Measurements from ENCODE around the gene FYN.

FYN gene

GRCh38 chr6:111774346-111774703 is 98.9 kb downstream of the FYN start:
- ChIA-PET POLR2A (interaction anchor here (1.5 kb wide), 1 partner anchor 9 kb away, joined by 3 read pairs; no protein-coding TSS in a partner anchor), CTCF (interaction anchor here (0.7 to 1.1 kb wide), 2 partner anchors 11 to 99 kb away, joined by 3 read pairs; partner anchors contain the start of gene FYN)
- TF ChIP-seq FOXK2 (IDR thresholded peaks at IDR 0.05): no peak
- no peak for TF ChIP-seq BHLHE40 (IDR thresholded peaks at IDR 0.05; ENCODE audit: borderline replicate concordance)
- no peak for DNase-seq (ENCODE audit: extremely low spot score)

GRCh38 chr6:111773501-111774345 is 99.5 kb downstream of the FYN start:
- TF ChIP-seq FOXM1 (IDR thresholded peaks at IDR 0.05; ENCODE audit: borderline replicate concordance): no peak
- POLR2A ChIA-PET: interaction anchor here (1.5 kb wide), 1 partner anchor 10 kb away, joined by 3 read pairs; no protein-coding TSS in a partner anchor
- CTCF ChIA-PET: interaction anchor here (0.6 to 1.1 kb wide), 3 partner anchors 10 to 261 kb away, joined by 3 read pairs; partner anchors contain the start of gene FYN
- DNase-seq (ENCODE audit: extremely low spot score): no peak

DNA sequence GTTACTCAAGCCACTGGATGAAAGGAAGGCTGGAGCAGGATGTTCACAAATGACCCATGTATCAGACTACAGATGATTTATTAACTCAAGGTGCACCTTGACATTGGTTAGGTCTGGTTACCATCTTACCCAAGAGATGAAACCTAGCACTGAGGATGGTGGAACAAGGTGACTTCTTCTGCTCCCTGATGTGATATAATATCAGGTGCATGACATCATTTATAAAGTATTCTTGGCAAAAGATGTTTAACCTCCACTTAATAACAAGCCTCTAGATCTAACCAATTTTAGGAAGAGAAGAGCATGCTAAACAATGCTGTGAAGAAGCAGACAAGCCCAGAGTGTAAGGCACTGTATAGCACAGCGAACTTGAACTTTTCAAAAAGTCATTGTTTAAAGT is 100.9 kb downstream of the FYN start:
- DNase-seq (ENCODE audit: extremely low spot score): no peak
- ChIA-PET CTCF (no interaction called here), POLR2A (no interaction called here)
- no peak for TF ChIP-seq NFRKB (IDR thresholded peaks at IDR 0.05)
- TF ChIP-seq SUZ12 (IDR thresholded peaks at IDR 0.05): no peak
- TF ChIP-seq SP1 (IDR thresholded peaks at IDR 0.05): no peak
- no peak for TF ChIP-seq BHLHE40 (IDR thresholded peaks at IDR 0.05; ENCODE audit: borderline replicate concordance)
- TF ChIP-seq ARNT (IDR thresholded peaks at IDR 0.05): no peak
- TF ChIP-seq ZNF384 (IDR thresholded peaks at IDR 0.05): no peak
- no peak for TF ChIP-seq FOXM1 (IDR thresholded peaks at IDR 0.05; ENCODE audit: borderline replicate concordance)
- no peak for TF ChIP-seq FOXK2 (IDR thresholded peaks at IDR 0.05)
- no peak for TF ChIP-seq TARDBP (IDR thresholded peaks at IDR 0.05)
- TF ChIP-seq LEF1 (IDR thresholded peaks at IDR 0.05; ENCODE audit: borderline replicate concordance): no peak
- no peak for TF ChIP-seq CTBP1 (IDR thresholded peaks at IDR 0.05; ENCODE audit: borderline replicate concordance)
- TF ChIP-seq L3MBTL2 (conservative IDR thresholded peaks at IDR 0.05): no peak
- no peak for TF ChIP-seq FOXA1 (IDR thresholded peaks at IDR 0.05)
- TF ChIP-seq, protein P1, sequence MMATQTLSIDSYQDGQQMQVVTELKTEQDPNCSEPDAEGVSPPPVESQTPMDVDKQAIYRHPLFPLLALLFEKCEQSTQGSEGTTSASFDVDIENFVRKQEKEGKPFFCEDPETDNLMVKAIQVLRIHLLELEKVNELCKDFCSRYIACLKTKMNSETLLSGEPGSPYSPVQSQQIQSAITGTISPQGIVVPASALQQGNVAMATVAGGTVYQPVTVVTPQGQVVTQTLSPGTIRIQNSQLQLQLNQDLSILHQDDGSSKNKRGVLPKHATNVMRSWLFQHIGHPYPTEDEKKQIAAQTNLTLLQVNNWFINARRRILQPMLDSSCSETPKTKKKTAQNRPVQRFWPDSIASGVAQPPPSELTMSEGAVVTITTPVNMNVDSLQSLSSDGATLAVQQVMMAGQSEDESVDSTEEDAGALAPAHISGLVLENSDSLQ (IDR thresholded peaks at IDR 0.05): no peak

- CTCF ChIA-PET: no interaction called here
- TF ChIP-seq FOXM1 (IDR thresholded peaks at IDR 0.05; ENCODE audit: borderline replicate concordance): no peak
- no peak for TF ChIP-seq ZNF384 (IDR thresholded peaks at IDR 0.05)
- no peak for TF ChIP-seq ARNT (IDR thresholded peaks at IDR 0.05)
- TF ChIP-seq TARDBP (IDR thresholded peaks at IDR 0.05): no peak
- TF ChIP-seq FOXK2 (IDR thresholded peaks at IDR 0.05): no peak
- TF ChIP-seq LEF1 (IDR thresholded peaks at IDR 0.05; ENCODE audit: borderline replicate concordance): no peak
- TF ChIP-seq SUZ12 (IDR thresholded peaks at IDR 0.05): no peak
- TF ChIP-seq HDGF (IDR thresholded peaks at IDR 0.05; ENCODE audit: borderline replicate concordance): no peak
- TF ChIP-seq L3MBTL2 (conservative IDR thresholded peaks at IDR 0.05): no peak
- no peak for TF ChIP-seq NFRKB (IDR thresholded peaks at IDR 0.05)
- no peak for DNase-seq (ENCODE audit: extremely low spot score)
- POLR2A ChIA-PET: no interaction called here
Observed at GRCh38 chr6:111771629-111772028, 101.6 kb downstream of the FYN start.

GRCh38 chr6:111771094-111771432 is 102.2 kb downstream of the FYN start:
- POLR2A ChIA-PET: no interaction called here
- CTCF ChIA-PET: no interaction called here
- no peak for DNase-seq (ENCODE audit: extremely low spot score)
- TF ChIP-seq ELF4 (IDR thresholded peaks at IDR 0.05) (no peak), FOXA1 (IDR thresholded peaks at IDR 0.05) (no peak), ARNT (IDR thresholded peaks at IDR 0.05) (no peak), HDGF (IDR thresholded peaks at IDR 0.05; ENCODE audit: borderline replicate concordance) (no peak), FOXM1 (IDR thresholded peaks at IDR 0.05; ENCODE audit: borderline replicate concordance) (no peak), TARDBP (IDR thresholded peaks at IDR 0.05) (no peak), L3MBTL2 (conservative IDR thresholded peaks at IDR 0.05) (no peak), NFRKB (IDR thresholded peaks at IDR 0.05) (no peak), CTBP1 (IDR thresholded peaks at IDR 0.05; ENCODE audit: borderline replicate concordance) (no peak), LEF1 (IDR thresholded peaks at IDR 0.05; ENCODE audit: borderline replicate concordance) (no peak), SUZ12 (IDR thresholded peaks at IDR 0.05) (no peak), ZNF384 (IDR thresholded peaks at IDR 0.05) (no peak), FOXK2 (IDR thresholded peaks at IDR 0.05) (no peak), BHLHE40 (IDR thresholded peaks at IDR 0.05; ENCODE audit: borderline replicate concordance) (no peak), SP1 (IDR thresholded peaks at IDR 0.05) (no peak)
- TF ChIP-seq, protein P1 (IDR thresholded peaks at IDR 0.05): no peak

DNA sequence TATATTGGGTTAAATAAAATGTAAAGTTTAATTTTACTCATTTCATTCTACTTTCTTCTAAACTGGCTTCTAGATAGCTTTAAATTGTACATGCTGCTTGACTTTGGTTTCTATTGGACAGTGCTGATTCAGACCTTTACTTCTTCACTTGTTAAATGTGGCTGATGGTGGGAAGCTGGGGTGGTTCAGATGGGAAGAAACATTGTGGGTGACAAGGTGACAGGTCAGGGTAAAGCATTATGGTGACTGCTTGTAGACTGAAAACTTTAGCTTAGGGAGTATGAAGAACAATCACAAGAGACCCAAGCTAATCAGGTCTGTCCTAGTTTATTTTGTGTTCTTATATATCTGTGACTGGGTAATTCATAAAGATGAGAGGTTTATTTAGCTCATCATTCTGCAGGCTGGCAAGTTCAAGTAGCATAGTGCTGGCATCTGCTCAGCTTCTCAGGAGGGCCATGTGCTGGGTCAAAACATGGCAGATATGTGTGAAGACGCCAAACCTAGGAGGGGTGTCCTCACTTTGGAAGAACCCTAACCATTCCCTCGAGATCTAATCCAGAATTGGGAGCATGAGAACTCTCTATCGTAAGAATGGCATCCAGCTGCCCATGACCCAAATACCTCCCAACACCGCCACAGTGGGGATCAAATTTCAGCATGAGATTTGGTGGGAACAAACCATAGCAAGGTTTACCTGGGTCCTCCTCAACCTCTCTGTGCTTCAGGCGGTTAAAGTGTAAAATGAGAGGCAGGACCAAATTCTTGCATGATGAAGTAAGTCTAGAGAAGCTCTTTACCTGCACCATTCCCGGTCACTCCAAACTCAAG is 102.8 kb downstream of the FYN start:
- ChIA-PET CTCF (no interaction called here), POLR2A (no interaction called here)
- no peak for DNase-seq (ENCODE audit: extremely low spot score)
- TF ChIP-seq ELF4 (IDR thresholded peaks at IDR 0.05) (no peak), TARDBP (IDR thresholded peaks at IDR 0.05) (no peak), FOXM1 (IDR thresholded peaks at IDR 0.05; ENCODE audit: borderline replicate concordance) (no peak), L3MBTL2 (conservative IDR thresholded peaks at IDR 0.05) (no peak), SP1 (IDR thresholded peaks at IDR 0.05) (no peak), HDGF (IDR thresholded peaks at IDR 0.05; ENCODE audit: borderline replicate concordance) (no peak)
